Measurements from ENCODE around the gene GRIN2A. TPM values are rescaled to one million over a fixed set of nuclear protein-coding genes. Genes with fewer than 3 reads are reported as not detected.

Gene GRIN2A
- polyA plus RNA-seq, 1 donor from 2014 or later = 0.11 TPM

DNA sequence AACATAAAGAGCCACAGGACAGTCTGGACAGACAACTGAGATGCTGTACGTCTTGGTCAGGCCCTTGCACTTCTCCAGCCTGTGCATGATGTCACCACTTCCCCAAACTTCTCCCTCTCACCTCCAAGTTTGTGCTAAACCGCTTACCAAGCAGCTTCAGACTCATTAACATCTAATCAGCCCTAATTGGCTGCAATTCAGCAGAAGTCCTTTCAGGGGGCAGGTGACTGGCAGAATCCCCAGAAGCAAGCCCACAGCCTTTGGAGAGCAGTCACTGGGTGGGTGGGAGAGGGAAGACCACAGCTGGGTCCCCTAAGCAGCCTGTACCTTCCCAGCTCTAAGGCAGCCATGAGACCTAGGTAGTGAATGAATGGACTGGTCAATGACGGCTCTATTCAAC, 161.4 kb downstream of the GRIN2A start:
- Histone ChIP-seq H3K27me3 (ENCODE audit: insufficient read depth, low read depth, low read length) (no peaks in the 10 kb centered on the region), H4K20me1 (ENCODE audit: insufficient read depth) (no peaks in the 10 kb centered on the region), H3K27ac (ENCODE audit: low read length) (no peak overlapping the region), H3K4me3 (ENCODE audit: low read length) (no peak overlapping the region), H3K9me2 (ENCODE audit: insufficient read depth, low read length) (no peaks in the 10 kb centered on the region), H3K4me2 (ENCODE audit: low read length) (no peak overlapping the region), H3K36me3 (ENCODE audit: insufficient read depth, low read length) (no peaks in the 10 kb centered on the region), H2AFZ (ENCODE audit: low read depth, low read length) (no peak overlapping the region), H3K9ac (ENCODE audit: low read length) (no peak overlapping the region), H3K79me2 (replicated peaks; ENCODE audit: insufficient read depth, low read length) (no peaks in the 10 kb centered on the region), H3F3A (ENCODE audit: insufficient read depth, low read length, poor library complexity, severe bottlenecking) (no peaks in the 10 kb centered on the region), H3K9me3 (ENCODE audit: low read length) (no peaks in the 10 kb centered on the region)
- TF ChIP-seq SMC3 (conservative IDR thresholded peaks at IDR 0.05; ENCODE audit: poor library complexity) (no peak), TAF1 (IDR thresholded peaks at IDR 0.05; ENCODE audit: low read depth) (no peak), MXI1 (conservative IDR thresholded peaks at IDR 0.05; ENCODE audit: poor library complexity, severe bottlenecking) (no peak), RAD21 (conservative IDR thresholded peaks at IDR 0.05) (no peak), EP300 (conservative IDR thresholded peaks at IDR 0.05; ENCODE audit: poor library complexity, severe bottlenecking) (no peak), EZH2 (IDR thresholded peaks at IDR 0.05; ENCODE audit: borderline replicate concordance, insufficient read depth, low read length, poor library complexity, severe bottlenecking) (no peak), POLR2AphosphoS5 (IDR thresholded peaks at IDR 0.05) (no peak)
- TF ChIP-seq, protein P1, sequence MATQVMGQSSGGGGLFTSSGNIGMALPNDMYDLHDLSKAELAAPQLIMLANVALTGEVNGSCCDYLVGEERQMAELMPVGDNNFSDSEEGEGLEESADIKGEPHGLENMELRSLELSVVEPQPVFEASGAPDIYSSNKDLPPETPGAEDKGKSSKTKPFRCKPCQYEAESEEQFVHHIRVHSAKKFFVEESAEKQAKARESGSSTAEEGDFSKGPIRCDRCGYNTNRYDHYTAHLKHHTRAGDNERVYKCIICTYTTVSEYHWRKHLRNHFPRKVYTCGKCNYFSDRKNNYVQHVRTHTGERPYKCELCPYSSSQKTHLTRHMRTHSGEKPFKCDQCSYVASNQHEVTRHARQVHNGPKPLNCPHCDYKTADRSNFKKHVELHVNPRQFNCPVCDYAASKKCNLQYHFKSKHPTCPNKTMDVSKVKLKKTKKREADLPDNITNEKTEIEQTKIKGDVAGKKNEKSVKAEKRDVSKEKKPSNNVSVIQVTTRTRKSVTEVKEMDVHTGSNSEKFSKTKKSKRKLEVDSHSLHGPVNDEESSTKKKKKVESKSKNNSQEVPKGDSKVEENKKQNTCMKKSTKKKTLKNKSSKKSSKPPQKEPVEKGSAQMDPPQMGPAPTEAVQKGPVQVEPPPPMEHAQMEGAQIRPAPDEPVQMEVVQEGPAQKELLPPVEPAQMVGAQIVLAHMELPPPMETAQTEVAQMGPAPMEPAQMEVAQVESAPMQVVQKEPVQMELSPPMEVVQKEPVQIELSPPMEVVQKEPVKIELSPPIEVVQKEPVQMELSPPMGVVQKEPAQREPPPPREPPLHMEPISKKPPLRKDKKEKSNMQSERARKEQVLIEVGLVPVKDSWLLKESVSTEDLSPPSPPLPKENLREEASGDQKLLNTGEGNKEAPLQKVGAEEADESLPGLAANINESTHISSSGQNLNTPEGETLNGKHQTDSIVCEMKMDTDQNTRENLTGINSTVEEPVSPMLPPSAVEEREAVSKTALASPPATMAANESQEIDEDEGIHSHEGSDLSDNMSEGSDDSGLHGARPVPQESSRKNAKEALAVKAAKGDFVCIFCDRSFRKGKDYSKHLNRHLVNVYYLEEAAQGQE (IDR thresholded peaks at IDR 0.05; ENCODE audit: borderline replicate concordance) = no peak
- TF ChIP-seq, protein P2, sequence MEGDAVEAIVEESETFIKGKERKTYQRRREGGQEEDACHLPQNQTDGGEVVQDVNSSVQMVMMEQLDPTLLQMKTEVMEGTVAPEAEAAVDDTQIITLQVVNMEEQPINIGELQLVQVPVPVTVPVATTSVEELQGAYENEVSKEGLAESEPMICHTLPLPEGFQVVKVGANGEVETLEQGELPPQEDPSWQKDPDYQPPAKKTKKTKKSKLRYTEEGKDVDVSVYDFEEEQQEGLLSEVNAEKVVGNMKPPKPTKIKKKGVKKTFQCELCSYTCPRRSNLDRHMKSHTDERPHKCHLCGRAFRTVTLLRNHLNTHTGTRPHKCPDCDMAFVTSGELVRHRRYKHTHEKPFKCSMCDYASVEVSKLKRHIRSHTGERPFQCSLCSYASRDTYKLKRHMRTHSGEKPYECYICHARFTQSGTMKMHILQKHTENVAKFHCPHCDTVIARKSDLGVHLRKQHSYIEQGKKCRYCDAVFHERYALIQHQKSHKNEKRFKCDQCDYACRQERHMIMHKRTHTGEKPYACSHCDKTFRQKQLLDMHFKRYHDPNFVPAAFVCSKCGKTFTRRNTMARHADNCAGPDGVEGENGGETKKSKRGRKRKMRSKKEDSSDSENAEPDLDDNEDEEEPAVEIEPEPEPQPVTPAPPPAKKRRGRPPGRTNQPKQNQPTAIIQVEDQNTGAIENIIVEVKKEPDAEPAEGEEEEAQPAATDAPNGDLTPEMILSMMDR (IDR thresholded peaks at IDR 0.05; ENCODE audit: poor library complexity, severe bottlenecking) = no peak

DNA sequence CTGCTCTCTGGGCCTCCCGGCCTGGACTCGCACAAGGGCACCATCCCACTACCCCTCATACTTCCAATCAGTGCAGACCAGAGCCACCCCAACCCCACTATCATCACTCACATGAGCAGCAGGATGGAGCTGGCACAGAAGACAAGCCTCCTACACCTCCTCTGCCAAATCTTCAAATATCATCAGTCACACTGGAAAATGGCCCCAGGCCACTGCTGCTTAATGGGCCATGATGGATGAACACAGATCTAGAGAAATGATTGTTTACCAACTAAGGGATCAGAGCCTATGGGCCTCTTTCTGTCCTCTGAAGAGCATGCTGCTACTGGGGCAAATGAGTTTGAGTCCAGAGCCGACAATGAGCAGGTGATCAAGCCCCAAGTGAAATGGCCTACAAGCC, 165.5 kb downstream of the GRIN2A start:
- Histone ChIP-seq H3K27ac (ENCODE audit: low read length) (no peak overlapping the region), H3K9ac (ENCODE audit: low read length) (no peak overlapping the region), H3F3A (ENCODE audit: insufficient read depth, low read length, poor library complexity, severe bottlenecking) (no peaks in the 10 kb centered on the region), H3K79me2 (replicated peaks; ENCODE audit: insufficient read depth, low read length) (no peaks in the 10 kb centered on the region), H3K9me2 (ENCODE audit: insufficient read depth, low read length) (no peaks in the 10 kb centered on the region), H3K4me3 (ENCODE audit: low read length) (no peak overlapping the region), H2AFZ (ENCODE audit: low read depth, low read length) (no peak overlapping the region), H3K36me3 (ENCODE audit: insufficient read depth, low read length) (no peaks in the 10 kb centered on the region), H3K9me3 (ENCODE audit: low read length) (no peaks in the 10 kb centered on the region), H3K27me3 (ENCODE audit: insufficient read depth, low read depth, low read length) (no peaks in the 10 kb centered on the region), H4K20me1 (ENCODE audit: insufficient read depth) (no peaks in the 10 kb centered on the region), H3K4me2 (ENCODE audit: low read length) (no peak overlapping the region)
- TF ChIP-seq, protein P1 (IDR thresholded peaks at IDR 0.05; ENCODE audit: borderline replicate concordance) = no peak
- TF ChIP-seq, protein P2 (IDR thresholded peaks at IDR 0.05; ENCODE audit: poor library complexity, severe bottlenecking) = no peak
- TF ChIP-seq MXI1 (conservative IDR thresholded peaks at IDR 0.05; ENCODE audit: poor library complexity, severe bottlenecking) (no peak), RAD21 (conservative IDR thresholded peaks at IDR 0.05) (no peak), EZH2 (IDR thresholded peaks at IDR 0.05; ENCODE audit: borderline replicate concordance, insufficient read depth, low read length, poor library complexity, severe bottlenecking) (no peak), POLR2AphosphoS5 (IDR thresholded peaks at IDR 0.05) (no peak), SMC3 (conservative IDR thresholded peaks at IDR 0.05; ENCODE audit: poor library complexity) (no peak), TAF1 (IDR thresholded peaks at IDR 0.05; ENCODE audit: low read depth) (no peak), EP300 (conservative IDR thresholded peaks at IDR 0.05; ENCODE audit: poor library complexity, severe bottlenecking) (no peak)
